Measurements from ENCODE around the gene ACSS3. TPM values are rescaled to one million over a fixed set of nuclear protein-coding genes. Genes with fewer than 3 reads are reported as not detected.

The ACSS3 gene
- total RNA-seq, 1 donor, result 22.4 TPM

GRCh38 chr12:81077329-81077685, 572 bp upstream of the ACSS3 start:
- Histone ChIP-seq H3K36me3 (ENCODE audit: insufficient read depth, low read length) (no peaks in the 10 kb centered on the region), H3K79me2 (ENCODE audit: insufficient read depth, low read length) (peaks cover 32% of the 10 kb centered on the region), H2AFZ (ENCODE audit: low read length) (peak overlapping the region; percentile 85), H3K4me3 (ENCODE audit: insufficient read depth, low read length) (peak overlapping the region; percentile 84), H3K27ac (ENCODE audit: low read depth, low read length) (peak overlapping the region; percentile 61), H4K20me1 (ENCODE audit: insufficient read depth, low read length) (no peaks in the 10 kb centered on the region), H3K4me2 (ENCODE audit: insufficient read depth, low read length) (peak overlapping the region; percentile 97), H3K4me1 (ENCODE audit: insufficient read depth, low read length) (peaks cover 17% of the 10 kb centered on the region), H3K27me3 (ENCODE audit: insufficient read depth, low read length) (no peaks in the 10 kb centered on the region), H3K9me3 (ENCODE audit: low read depth, low read length) (no peaks in the 10 kb centered on the region)
- TF ChIP-seq CTCF (IDR thresholded peaks at IDR 0.05; ENCODE audit: extremely low read depth, low read depth, low read length), result no peak
- DNase-seq (ENCODE audit: insufficient read length, low spot score, missing footprints), result peak; percentile 80

GRCh38 chr12:81078469-81079196, 754 bp downstream of the ACSS3 start:
- no peaks in the 10 kb centered on the region for H3K36me3 ChIP-seq (ENCODE audit: insufficient read depth, low read length)
- H3K9me3 ChIP-seq (ENCODE audit: low read depth, low read length), result no peaks in the 10 kb centered on the region
- H3K4me1 ChIP-seq (ENCODE audit: insufficient read depth, low read length), result peaks cover 17% of the 10 kb centered on the region
- H2AFZ ChIP-seq (ENCODE audit: low read length), result peak overlapping the region; percentile 85
- no peak for TF ChIP-seq CTCF (IDR thresholded peaks at IDR 0.05; ENCODE audit: extremely low read depth, low read depth, low read length)
- peak overlapping the region; percentile 84 for H3K4me3 ChIP-seq (ENCODE audit: insufficient read depth, low read length)
- no peaks in the 10 kb centered on the region for H3K27me3 ChIP-seq (ENCODE audit: insufficient read depth, low read length)
- H4K20me1 ChIP-seq (ENCODE audit: insufficient read depth, low read length), result no peaks in the 10 kb centered on the region
- H3K27ac ChIP-seq (ENCODE audit: low read depth, low read length), result peak overlapping the region; percentile 61
- DNase-seq (ENCODE audit: insufficient read length, low spot score, missing footprints), result peak; percentile 79
- peaks cover 40% of the 10 kb centered on the region for H3K79me2 ChIP-seq (ENCODE audit: insufficient read depth, low read length)
- peak overlapping the region; percentile 97 for H3K4me2 ChIP-seq (ENCODE audit: insufficient read depth, low read length)

DNA sequence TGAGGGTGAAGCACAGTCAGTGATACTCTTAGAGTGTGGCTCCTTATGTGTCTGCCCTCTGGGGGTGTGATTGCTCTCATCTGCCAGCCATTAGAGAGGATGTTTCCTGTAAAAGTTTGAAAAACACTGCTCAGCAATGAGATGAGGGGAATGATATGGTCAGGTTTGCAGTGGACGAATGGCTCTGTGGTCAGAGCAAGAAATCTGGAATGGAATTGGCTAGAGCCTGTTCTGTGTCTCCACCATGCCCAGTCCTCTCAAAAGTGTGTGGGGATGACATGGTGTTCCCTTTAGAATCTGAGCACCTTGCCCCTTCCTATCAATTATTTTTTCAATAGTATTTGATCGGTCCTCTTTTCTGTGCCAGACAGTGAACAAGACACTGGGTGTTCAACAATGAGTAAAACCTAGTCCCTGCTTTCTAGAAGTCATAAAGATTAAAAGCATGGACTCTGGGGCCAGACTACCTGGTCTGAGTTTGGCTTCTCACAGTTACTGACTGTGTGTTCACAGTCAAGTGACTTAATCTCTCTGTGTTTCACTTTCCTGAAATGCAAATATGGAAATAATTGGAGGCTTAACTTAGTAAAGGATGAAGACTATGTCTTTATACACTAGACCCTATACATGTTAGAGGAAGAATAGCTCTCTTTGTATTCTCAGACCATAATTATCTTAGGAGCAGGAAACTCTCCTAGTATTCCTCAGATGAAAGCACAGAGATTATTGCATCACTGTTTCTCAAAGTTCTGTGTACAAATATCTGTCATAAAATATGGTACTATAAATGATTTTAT, 1.6 kb downstream of the ACSS3 start:
- H2AFZ ChIP-seq (ENCODE audit: low read length), result peak overlapping the region; percentile 62
- DNase-seq (ENCODE audit: insufficient read length, low spot score, missing footprints), result no peak

More for the DNA sequence above, 1.6 kb downstream of the ACSS3 start:
- Histone ChIP-seq H3K4me1 (ENCODE audit: insufficient read depth, low read length) (peaks cover 17% of the 10 kb centered on the region), H3K79me2 (ENCODE audit: insufficient read depth, low read length) (peaks cover 43% of the 10 kb centered on the region), H4K20me1 (ENCODE audit: insufficient read depth, low read length) (no peaks in the 10 kb centered on the region), H3K4me2 (ENCODE audit: insufficient read depth, low read length) (peak overlapping the region; percentile 97), H3K4me3 (ENCODE audit: insufficient read depth, low read length) (peak overlapping the region; percentile 84), H3K36me3 (ENCODE audit: insufficient read depth, low read length) (no peaks in the 10 kb centered on the region), H3K27me3 (ENCODE audit: insufficient read depth, low read length) (no peaks in the 10 kb centered on the region), H3K9me3 (ENCODE audit: low read depth, low read length) (no peaks in the 10 kb centered on the region), H3K27ac (ENCODE audit: low read depth, low read length) (peak overlapping the region; percentile 58)
- TF ChIP-seq CTCF (IDR thresholded peaks at IDR 0.05; ENCODE audit: extremely low read depth, low read depth, low read length), result no peak

All from osteoblast (primary cell).